Measurements from ENCODE around the gene ENKUR. TPM values are rescaled to one million over a fixed set of nuclear protein-coding genes. Genes with fewer than 3 reads are reported as not detected.
A peak's percentile ranks its signal among the peaks of the same experiment; 100 is the strongest.

ENKUR gene
- total RNA-seq, 1 donor from 2014 or later = 0.09 TPM

DNA sequence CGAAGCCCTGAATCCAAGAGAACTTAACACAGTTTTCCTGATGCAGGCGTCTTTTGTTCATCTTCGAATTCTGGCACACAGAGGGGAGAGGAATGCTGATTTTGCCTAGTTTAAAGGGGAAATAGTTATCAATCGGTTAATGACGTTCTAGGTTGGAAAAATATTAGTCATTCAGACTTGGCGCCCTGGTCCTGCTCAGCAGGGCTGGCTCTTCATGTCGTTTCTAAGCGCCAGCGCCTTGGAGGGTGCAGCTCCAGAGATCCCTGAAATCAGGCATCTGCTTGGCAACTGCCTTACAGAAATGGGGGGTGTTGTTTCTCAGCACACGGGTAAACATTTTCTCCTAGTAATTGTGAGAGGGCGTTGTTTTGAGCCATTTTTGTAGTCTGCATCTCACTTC is 62.3 kb downstream of the ENKUR start:
- intact Hi-C loops (cut with DNase I) = no loop called here
- ATAC-seq = no peak
- no peak for DNase-seq (ENCODE audit: low spot score)

DNA sequence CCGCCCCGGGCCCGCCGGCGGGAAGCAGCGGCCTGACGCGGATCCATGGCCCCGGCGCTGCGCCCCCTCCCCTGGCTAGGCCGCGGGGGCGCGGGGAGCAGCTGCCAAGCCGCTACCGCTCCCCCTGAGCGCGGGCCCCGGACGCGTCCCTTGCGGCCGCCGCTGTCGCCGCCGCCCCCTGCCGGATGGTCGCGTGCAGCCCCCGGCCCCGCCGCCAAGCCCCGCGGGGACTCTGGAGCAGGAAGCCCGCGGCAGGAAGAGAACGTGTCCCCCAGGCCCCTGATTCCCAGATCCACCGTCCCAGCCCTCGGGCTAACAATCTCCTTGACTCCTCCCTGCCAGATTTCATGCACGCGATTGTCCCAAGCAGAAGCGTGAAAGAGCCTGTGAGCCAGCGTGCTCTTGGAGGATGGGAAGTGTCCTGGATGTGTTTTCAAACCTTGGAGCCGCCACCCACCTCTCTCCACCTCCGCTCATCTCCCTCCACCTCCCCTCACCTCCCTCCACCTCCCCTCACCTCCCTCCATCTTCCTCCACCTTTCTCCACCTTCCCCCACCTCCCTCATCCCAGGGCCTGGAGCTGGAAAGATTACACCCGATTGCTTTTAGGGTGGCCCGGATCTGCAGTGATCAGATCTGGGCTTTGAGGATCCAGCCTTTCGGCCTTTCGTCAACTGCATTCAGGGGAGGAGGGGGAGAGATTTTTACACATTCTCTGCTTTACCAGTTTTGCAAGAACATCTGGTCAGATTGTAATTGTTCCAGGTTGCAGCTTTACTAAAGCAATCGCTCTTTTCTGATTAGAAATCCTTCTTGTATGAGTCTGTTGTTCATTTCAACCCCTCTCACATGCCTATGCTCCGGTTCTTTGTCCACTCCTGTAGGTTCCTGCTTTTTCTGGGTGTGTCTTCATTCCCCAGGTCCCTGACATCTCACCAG is 63.0 kb downstream of the ENKUR start:
- ATAC-seq (peak; percentile 63), DNase-seq (ENCODE audit: low spot score) (peak; percentile 70)
- intact Hi-C loops (cut with DNase I) = no loop called here

DNA sequence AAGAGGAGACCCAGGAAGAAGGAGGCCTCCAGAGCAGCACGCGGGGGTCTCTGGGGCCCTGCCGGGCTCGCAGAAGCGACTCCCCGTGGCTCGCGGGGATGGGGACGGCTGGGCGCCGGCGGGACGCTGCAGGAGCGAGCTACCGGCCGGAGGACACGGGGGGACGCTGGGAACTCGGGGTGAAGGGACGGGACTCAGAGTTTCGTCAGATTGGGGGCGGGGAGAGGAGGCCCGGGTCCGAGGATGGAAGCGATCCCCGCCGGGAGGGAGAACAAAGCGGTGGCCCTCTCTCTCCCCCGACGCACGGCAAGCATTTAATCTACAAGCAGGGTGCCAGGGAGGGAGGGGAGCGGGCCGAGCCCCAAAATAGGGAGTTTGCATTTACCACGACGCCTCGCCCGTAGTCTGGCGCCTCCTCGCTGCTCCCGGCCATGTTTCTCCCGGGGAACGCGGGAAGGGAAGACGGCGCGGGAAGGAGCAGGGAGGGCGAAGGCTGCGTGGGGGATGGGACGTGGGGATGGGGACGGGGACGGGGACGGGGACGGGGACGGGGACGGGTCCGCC is 63.7 kb downstream of the ENKUR start, which contains the start of gene PRTFDC1:
PRTFDC1 (minus strand) TSS at position 464 of the 564 bp plus-strand sequence; CDS start at position 433, 31 bp downstream.
- peak; percentile 75 for DNase-seq (ENCODE audit: low spot score)
- peak; percentile 60 for ATAC-seq
- intact Hi-C loops (cut with DNase I) = no loop called here

DNA sequence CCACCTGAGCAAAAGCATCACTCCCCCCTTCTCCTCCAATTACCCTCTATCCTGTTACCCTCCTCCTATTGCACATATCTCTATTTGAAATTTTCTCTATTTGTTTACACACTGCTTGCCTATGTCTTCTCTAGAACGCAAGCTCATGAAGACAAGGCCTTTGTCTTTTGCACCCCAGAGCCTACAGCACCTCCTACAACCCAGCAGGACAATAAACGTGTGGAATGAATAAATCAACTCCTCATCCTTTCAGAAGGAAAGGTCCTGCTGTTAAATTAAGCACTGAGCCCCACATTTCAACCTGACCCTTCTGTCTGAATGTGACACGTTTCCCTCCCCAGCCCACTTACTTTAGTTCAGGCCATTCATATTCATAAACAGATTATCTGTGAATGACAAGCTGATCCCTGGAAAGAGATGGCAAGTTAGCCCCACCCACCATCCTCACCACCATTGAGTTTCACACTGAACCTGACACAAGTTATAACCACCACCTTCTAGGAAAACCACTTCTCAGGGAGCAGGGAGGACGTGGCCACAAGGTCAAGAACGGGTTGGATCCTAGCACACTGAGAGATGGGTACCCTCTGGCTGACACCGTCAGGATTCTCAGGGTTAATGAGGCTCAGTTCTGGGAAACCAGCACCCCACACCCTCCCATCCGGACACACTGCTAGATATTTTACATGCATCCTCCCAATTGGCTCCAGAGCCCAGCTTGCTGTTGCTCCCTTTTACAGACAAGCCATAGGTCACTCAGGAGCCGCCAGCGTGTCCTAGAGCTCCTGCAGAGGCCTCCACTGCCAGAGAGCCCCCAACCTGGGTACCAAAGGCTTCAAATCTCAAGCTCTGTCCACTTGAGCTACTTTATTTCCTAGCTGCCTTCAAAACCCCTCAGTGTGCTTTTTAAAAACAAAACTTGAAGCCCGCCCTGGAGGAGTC is 64.5 kb downstream of the ENKUR start:
- intact Hi-C loops (cut with DNase I) = no loop called here

DNA sequence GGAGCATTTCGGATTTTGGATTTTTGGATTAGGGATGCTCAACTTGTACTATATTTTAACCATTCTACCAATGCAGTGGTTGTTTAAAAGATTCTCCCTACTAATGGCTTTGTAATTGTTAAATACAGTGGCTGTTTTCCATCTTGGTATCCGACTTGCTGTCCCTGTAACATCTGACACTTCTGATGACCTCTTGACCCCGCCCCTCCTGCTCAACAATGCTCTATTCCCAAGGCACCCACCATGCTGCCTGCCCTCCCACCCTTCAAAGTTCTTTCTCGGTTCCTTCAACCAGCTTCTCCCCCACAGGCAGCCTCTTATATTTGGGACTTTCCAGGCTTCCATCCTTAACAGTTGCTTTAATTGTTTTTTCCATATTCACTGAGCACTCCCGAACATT is 65.5 kb downstream of the ENKUR start:
- DNase-seq (ENCODE audit: low spot score) (no peak), ATAC-seq (no peak)
- intact Hi-C loops (cut with DNase I) = no loop called here

More for the DNA sequence above, 64.5 kb downstream of the ENKUR start:
- DNase-seq (ENCODE audit: low spot score) (no peak), ATAC-seq (peak; percentile 25)

DNA sequence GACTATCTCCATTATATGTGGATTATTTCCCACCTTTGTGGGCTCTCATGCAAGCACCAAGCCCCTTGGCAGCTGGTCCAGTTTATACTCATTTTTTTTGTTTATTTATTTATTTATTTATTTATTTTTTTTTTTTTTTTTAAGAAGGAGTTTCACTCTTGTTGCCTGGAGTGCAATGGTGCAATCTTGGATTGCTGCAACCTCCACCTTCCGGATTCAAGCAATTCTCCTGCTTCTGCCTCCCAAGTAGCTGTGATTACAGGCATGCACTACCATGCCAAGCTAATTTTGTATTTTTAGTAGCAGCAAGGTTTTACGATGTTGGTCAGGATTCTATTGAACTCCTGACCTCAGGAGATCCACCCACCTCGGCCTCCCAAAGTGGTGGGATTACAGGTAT is 66.3 kb downstream of the ENKUR start:
- ATAC-seq = no peak
- no peak for DNase-seq (ENCODE audit: low spot score)
- intact Hi-C loops (cut with DNase I) = no loop called here

DNA sequence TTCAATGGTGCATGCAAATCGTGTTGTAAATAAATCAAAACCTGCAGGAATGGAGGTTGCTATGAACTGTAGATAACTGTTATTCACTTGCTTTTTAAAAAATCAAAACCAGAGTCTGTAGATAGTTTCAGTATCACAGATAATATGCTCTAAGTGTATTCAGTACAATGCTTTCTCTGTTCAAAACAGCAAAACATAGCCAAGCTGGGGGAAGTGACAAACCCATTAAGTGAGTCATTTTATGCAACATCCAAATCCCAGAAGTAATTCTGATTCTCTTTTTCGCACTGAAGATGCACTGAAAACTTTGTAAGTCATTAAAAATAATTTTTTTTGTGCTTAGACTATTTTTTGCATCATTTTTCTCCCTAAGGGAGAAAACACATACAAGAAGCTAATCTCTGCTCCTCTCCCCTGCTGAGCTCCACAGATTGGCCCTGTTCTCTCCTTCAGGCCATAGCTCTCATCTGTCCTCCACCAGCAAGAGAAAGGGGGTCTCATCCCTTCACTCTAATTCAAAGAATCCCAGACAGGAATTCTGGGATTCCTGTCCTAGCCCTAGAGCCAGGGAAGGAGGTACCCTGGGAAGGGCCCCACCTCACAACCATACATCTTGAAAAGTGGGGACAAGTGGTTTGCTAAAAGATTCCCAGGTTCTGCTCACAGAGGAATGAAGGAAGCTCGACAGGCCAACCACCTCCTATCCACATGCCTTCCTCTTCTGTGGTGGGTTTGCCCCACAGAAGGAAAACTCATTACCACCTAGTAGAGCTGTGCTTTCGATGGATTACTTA is 68.5 kb downstream of the ENKUR start:
- ATAC-seq = peak; percentile 91
- intact Hi-C loops (cut with DNase I) = no loop called here
- no peak for DNase-seq (ENCODE audit: low spot score)

DNA sequence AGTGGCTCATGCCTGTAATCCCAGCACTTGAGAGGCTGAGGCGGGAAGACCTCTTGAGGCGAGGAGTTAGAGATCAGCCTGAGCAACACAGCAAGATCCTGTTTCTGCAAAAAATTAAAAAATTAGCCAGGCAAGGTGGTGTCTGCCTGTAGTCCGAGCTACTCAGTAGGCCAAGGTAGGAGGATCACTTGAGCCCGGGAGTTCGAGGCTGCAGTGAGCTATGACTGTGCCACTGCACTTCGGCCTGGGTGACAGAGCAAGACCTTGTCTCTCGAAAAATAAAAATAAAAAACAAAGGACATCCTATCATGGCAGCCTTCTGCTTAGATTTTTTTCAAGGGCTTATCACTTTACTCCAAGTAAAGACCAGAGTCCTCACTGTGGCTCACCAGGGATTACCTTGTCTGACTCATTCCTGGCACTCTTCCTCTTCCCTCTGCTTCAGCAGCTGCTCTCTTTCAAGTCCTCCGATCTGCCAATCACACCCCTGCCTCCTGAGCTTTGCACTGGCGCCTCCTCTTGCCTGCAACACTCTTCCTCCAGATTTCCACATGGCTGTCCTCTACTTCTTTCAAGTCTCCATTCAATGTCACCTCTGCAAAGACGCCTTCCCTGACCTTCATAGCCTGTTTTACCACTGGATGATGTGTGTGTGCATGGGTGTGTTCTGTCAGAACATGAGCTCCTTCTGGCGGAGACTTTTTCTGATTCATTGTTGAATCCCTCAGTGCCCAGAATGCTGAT is 71.3 kb downstream of the ENKUR start:
- DNase-seq (ENCODE audit: low spot score) (no peak), ATAC-seq (peak; percentile 46)
- intact Hi-C loops (cut with DNase I) = no loop called here

DNA sequence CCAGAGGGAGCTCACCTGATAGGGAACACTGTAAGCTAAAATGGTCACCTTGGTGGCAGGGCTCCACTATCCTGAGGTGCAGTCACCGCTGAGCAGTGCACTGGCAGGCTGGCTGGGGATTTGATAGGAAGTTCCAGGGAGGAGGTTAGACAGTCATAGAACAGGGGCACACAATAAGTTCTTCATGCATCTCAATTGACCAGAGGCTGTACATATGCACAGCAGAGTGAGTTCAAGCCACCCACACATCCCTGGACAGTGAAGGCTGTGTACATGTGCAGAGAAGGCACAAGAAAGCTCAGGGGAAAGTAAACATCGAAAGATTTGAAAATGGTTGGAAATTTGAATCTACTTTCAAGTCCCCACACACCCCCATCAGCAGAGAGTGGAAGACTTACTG is 77.4 kb downstream of the ENKUR start:
- intact Hi-C loops (cut with DNase I) = no loop called here
- ATAC-seq = peak; percentile 67
- DNase-seq (ENCODE audit: low spot score) = no peak

DNA sequence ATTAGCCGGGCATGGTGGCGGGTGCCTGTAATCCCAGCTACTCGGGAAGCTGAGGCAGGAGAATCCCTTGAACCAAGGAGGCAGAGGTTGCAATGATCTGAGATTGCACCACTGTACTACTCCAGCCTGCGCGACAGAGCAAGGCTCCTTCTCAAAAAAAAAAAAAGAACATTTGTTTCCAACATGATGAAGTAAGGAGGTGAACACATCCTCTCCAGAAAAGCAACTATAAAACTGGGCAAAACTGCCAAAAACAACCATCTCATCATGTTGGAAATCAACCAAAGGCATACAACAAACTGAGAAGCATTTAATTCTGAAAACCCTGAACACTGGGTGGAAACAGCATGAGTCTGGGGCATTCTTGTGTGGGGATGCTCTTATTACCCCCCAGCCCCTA is 77.9 kb downstream of the ENKUR start:
- DNase-seq (ENCODE audit: low spot score) (no peak), ATAC-seq (peak; percentile 72)
- intact Hi-C loops (cut with DNase I) = no loop called here

DNA sequence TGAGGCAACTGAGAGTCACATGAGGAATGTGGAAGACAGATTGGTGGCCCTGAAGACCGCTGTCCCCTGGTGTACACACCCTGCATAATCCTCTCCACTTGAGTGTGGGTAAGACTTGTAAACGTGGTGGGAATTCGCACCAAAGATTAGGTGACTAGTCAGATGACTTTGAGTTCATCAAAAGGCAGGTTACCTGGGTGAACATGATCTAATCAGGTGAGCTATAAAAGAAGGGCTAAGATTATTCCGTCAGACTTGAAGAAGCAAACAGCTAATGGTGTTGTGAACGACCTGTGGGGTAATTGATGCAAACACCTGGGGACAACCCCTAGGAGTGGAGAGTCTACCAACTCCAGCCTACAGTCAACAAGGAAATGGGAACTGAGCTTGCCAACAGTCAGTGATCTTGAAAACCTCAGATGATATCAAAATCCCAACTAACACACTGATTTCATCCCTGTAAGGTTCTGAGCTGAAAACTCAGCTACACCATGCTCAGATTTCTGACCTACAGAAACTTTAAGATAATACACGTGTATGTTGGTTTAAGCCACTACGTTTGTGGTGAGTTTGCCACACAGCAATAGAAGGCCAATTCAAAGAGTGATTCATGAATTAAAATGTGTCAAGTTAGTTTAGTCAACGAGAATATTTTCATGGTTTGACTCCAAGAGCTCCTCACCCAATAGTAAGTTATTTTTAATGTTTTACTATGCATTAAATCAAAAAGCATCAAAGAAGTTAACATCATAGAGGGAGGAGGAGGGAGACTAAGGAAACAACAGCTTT is 80.3 kb downstream of the ENKUR start:
- ATAC-seq (no peak), DNase-seq (ENCODE audit: low spot score) (no peak)
- intact Hi-C loops (cut with DNase I) = no loop called here

Other genes starting within 250 kb of the ENKUR start
- gene PRTFDC1, start 63.6 kb downstream of the ENKUR start, total RNA-seq = 4.7 TPM
- 3.0 TPM for gene THNSL1, start 454 bp upstream of the ENKUR start, total RNA-seq
- gene GPR158, start 158.8 kb upstream of the ENKUR start, total RNA-seq = 0.04 TPM

Measured in sciatic nerve (tissue), 2 donors.